DLD1 (cell line): ENCODE results near the gene PRR27.
"Not testable (repeated sequence)": the region's sequence is repeated elsewhere in the genome, so short reads cannot be mapped to it uniquely, and the experiment has no call there.

Source experiments
- in situ Hi-C: cut with HindIII; loops from 2 replicates; pipeline ENCODE4 v1.10.0; 2017; ENCODE audit warnings: low sequenced_read_pairs

Gene PRR27

DNA sequence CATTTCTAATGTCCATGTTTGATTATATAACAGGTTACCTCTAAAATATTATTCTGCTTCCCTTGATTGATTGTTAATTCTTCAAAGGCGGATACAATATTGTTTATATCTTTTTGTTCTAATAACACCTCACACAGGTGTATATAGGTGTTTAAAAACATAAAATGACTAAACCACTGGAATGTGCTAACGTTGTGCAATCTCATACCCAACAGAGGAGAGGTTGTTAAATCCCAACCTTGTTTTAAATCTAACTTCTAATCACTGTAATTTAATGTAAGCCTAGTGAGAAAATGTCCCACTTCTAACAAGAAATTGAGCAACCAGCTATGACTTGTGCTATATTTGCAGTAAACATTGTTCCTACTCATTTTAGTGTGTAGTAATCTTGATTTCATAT lies 42.8 kb downstream of the PRR27 start:
- in situ Hi-C loops: no loop called here

DNA sequence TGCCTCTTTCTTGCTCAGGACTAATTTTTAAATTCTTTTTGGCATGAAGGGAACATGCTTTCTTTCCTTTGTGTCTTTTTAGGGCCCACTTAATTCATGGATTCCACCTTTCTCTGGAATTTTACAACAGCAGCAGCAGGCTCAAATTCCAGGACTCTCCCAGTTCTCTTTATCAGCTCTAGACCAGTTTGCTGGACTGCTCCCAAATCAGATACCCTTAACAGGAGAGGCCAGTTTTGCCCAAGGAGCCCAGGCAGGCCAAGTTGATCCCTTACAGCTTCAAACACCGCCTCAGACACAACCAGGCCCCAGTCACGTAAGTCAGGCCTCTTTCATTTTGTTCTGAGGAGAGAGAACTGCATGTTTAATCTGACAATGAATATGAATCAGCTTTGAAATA lies 43.8 kb downstream of the PRR27 start:
- in situ Hi-C loops: no loop called here

DNA sequence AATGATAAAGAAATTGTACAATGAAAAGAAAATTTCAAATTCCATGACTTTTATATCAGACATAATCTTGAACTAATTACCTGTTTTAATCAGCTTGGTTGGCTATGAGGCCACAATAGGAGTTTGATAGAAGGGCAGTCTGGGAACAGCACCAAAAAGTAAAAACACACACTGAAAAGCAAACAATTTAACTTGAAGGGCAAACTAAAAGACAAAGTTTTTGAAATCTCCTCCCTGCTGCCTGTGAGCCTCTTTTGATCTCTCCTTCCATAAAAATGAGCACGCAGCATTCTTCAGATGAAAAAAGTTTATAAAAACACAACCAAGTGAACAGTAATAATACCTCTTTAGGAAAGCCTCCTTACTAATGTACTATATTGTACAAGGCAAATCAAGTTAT lies 49.6 kb downstream of the PRR27 start:
- in situ Hi-C loops: no loop called here

DNA sequence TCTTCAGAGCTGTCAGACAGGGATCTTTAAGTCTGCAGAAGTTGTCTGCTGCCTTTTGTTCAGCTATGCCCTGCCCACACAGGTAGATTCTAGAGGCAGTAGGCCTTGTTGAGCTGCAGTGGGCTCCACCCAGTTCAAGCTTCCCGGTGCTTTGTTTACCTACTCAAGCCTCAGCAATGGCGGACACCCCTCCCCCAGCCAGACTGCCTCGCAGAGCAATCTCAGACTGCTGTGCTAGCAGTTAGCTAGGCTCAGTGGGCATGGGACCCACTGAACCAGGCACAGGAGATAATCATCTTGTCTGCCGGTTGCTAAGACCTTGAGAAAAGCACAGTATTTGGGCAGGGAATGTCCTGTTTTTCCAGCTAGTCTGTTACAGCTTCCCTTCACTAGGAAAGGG lies 58.7 kb downstream of the PRR27 start:
- in situ Hi-C loops: not testable (repeated sequence)
